NOMO-1 (cell line): ENCODE measurements around the gene ZMIZ2.
"Not testable (repeated sequence)": the region's sequence is repeated elsewhere in the genome, so short reads cannot be mapped to it uniquely, and the experiment has no call there.

Experiments used
- DNase-seq, 2 experiments: peaks; one replicate each; lab custom pipeline; 2025; ENCODE audit not compliant: unreplicated experiment in 2 of 2; lab: John Stamatoyannopoulos, UW

ZMIZ2 gene

DNA sequence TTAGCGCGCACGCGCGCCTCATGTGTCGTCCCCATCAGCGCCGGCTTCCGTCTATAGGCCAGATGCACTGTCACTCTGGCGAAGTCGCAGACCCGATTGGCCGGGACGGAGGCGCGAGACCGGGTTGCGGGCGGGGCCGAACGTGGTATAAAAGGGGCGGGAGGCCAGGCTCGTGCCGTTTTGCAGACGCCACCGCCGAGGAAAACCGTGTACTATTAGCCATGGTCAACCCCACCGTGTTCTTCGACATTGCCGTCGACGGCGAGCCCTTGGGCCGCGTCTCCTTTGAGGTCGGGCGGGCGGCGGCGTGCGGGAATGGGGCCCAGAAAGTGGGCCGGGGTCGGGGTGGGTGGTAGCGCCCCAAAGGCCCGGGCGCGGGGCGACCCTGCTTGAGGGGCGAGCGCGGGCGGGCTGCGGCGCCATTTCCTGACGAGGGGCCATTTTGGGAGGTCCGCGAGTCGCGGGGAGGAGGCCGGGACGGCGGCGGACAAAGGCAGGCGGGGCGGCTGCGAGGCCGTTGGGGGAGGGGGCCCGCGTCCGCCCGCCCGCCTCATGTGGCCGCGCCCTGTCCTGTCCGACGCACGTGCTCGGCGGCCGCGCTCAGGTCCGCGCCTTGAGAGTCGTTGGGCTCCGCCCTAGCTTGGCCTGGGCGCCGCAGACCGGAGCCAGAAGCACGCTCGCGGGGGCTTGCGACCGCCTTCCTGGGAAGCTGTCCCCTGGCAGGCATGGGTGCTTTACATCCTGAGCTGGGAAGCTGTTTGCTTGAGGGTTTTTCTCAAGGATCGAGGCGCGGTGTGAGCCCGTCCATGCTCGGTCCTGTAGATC lies 48.1 kb downstream of the ZMIZ2 start, which contains the start of gene PPIA:
TSS of gene PPIA (plus strand) at position 178 of the 825 bp plus-strand sequence. CDS start at position 222, 44 bp downstream.
- DNase-seq, result peak; percentile 94 to 98

- peak; percentile 91 to 92 for DNase-seq
Measured at GRCh38 chr7:44797329-44798258, 48.9 kb downstream of the ZMIZ2 start.

DNA sequence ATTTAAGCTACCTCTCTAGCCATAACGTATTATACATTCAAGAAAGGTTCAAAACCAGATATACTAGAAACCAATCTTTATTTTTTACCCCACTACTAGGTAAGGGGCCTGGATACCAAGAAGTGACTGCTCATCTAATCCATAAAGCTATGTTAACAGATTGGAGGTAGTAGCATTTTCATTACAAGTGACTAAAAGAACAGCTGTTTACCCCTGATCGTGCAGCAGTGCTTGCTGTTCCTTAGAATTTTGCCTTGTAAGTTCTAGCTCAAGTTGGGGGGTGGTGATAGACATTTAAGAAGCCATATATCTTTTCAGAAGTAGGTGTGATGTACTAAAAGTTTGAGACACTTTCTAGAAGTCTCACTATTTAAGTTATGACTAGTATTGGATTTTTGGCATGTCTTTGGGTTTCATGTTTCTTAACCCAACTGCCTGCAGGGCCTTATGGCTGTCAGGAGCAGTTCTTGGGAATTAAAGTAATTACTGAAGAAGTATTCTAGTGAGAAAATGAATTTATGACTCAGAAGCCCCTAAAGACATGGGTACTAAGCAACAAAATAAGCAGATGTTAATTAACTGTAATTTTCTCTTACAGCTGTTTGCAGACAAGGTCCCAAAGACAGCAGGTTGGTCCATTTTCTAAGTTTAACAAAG lies 50.1 kb downstream of the ZMIZ2 start:
- no peak for DNase-seq

DNA sequence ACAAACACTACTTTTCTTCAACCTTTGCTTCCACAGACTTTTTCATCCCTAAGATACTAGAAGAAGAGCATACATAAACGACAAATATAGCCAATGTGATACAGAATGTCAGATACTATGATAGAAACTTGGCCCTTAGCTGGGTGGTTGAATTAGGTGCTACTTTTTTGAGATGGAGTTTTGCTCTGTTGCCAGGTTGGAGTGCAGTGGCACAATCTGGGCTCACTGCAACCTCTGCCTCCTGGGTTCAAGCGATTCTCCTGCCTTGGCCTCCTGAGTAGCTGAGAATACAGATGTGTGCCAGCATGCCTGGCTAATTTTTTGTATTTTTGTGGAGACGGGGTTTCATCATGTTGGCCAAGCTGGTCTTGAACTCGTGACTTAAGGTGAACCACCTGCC lies 51.3 kb downstream of the ZMIZ2 start:
- no peak for DNase-seq

DNA sequence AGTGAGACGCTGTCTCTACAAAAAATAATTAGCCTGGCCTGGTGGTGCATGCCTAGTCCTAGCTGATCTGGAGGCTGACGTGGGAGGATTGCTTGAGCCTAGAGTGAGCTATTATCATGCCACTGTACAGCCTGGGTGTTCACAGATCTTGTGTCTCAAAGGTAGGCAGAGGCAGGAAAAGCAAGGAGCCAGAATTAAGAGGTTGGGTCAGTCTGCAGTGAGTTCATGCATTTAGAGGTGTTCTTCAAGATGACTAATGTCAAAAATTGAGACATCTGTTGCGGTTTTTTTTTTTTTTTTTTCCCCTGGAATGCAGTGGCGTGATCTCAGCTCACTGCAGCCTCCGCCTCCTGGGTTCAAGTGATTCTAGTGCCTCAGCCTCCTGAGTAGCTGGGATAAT lies 53.2 kb downstream of the ZMIZ2 start:
- no peak for DNase-seq

DNA sequence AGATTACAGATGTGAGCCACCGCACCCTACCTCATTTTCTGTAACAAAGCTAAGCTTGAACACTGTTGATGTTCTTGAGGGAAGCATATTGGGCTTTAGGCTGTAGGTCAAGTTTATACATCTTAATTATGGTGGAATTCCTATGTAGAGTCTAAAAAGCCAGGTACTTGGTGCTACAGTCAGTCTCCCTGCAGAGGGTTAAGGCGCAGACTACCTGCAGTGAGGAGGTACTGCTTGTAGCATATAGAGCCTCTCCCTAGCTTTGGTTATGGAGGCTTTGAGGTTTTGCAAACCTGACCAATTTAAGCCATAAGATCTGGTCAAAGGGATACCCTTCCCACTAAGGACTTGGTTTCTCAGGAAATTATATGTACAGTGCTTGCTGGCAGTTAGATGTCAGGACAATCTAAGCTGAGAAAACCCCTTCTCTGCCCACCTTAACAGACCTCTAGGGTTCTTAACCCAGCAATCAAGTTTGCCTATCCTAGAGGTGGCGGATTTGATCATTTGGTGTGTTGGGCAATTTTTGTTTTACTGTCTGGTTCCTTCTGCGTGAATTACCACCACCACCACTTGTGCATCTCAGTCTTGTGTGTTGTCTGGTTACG lies 53.9 kb downstream of the ZMIZ2 start:
- DNase-seq, result no peak

DNA sequence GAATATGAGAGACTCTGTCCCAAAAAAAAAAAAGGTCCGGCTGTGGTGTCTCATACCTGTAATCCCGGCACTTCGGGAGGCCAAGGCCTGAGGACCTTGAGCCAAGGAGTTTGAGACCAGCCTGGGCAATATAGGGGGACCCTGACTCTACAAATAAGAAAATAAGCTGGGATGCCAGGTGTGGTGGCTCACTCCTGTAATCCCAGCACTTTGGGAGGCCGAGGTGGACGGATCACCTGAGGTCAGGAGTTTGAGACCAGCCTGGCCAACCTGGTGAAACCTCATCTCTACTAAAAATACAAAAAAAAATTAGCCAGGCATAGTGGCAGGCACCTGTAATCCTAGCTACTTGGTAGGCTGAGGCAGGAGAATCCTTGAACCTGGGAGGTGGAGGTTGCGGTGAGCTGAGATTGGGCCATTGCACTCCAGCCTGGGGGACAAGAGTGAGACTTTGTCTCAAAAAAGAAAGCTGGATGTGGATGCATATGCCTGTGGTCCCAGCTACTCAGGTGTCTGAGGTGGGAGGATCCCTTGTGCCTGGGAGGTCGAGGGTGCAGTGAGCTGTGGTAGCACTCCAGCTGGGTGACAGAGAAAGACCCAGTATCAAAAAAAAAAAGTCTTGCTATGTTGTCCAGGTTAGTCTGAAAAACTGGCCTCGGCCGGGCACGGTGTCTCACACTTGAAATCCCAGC lies 55.3 kb downstream of the ZMIZ2 start:
- DNase-seq, result not testable (repeated sequence)

GRCh38 chr7:44805950-44806349 lies 57.3 kb downstream of the ZMIZ2 start:
- no peak for DNase-seq

- no peak for DNase-seq
Measured at GRCh38 chr7:44808914-44809393, 60.3 kb downstream of the ZMIZ2 start.

DNA sequence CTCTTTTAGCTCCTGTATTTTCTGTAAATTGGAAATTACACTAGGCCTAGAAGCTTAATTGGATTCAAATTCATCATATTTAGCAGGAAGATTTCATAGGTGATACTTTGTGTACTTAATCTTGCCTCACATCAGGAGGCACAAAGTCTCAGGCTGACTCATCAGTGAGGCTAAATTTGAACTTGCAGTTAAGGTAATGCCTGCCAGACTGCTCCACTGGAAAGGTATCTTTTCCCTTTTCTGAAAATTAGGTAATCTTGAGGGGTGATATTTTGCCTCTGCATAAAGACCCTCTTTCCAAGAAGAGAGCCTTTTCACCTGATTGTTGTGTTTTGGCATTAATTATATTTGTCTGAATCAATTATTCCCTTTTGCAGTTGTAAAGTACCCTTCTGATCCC lies 62.4 kb downstream of the ZMIZ2 start:
- DNase-seq, result no peak

DNA sequence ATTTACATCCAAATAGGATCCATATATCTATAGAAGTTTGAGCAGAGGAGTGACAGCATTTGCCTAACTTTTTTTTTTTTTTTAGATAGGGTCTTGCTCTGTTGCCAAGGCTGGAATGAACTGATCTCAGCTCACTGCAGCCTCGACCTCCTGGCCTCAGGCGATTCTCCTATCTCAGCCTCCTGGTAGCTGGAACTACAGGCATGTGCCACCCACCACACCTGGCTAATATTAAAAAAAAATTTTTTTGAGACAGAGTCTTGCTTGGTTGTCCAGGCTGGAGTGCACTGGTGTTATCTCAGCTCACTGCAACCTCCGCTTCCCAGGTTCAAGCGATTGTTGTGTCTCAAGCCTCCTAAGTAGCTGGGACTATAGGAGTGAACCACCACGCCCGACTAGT lies 62.9 kb downstream of the ZMIZ2 start:
- DNase-seq, result no peak

GRCh38 chr7:44814919-44815318 lies 66.3 kb downstream of the ZMIZ2 start:
- no peak for DNase-seq

DNA sequence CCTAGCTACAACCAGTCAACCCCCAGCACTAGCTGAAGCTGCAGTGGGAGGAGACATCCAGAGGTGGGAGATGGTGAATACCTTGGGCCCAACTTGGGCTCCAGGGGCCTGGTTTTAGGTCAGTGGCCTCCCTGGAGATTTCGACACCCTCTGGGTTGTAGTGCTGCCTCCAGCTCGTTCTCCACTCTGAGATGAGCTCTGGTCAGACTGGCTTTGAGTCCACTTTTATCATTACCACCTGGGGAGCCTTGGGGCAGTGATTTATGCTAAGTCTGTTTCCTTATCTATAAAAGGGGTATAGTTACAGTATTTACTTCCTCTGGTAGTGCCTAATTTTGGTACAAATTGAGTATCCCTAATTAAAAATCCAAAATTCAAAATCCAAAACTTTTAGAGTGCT lies 70.6 kb downstream of the ZMIZ2 start:
- DNase-seq, result no peak
